Pancreas (tissue), 10 donors: ENCODE measurements around the gene CMTM6. TPM values are rescaled to one million over a fixed set of nuclear protein-coding genes. Genes with fewer than 3 reads are reported as not detected.

Source experiments
- ATAC-seq, 4 donors: fragments of 200-7000 bp; cut with Tn5 transposase; one replicate each; pipeline versions ENCODE4 v1.8.0 to v1.9.1; 2020; ENCODE audit warnings: mild to moderate bottlenecking in 4 of 4, moderate library complexity in 4 of 4
- DNase-seq, 6 donors: peaks; one replicate each; pipeline ENCODE4 v3.0.0-alpha.2; 2020
- FAIRE-seq: peaks from 2 replicates; lab custom pipeline; 2012; peaks lifted over from hg19 to GRCh38; lab: Jason Lieb, UNC
- H3K27ac ChIP-seq, 4 donors: fragments of 200-600 bp; sonication (generic); 1 replicate in 3 of 4; 2 replicates in 1 of 4; pipeline versions ENCODE4 v1.5.0 to v1.8.0; 2020
- H3K27me3 ChIP-seq, 4 donors: fragments of 200-600 bp; one replicate each; pipeline ENCODE4 v1.8.0; 2021
- H3K36me3 ChIP-seq, 3 donors: fragments of 200-600 bp; sonication (generic) in 1 of 3; one replicate each; pipeline versions ENCODE4 v1.5.0 to v1.8.0; 2020 to 2021
- H3K4me1 ChIP-seq, 3 donors: fragments of 200-600 bp; one replicate each; pipeline ENCODE4 v1.8.0; 2021
- H3K4me3 ChIP-seq, 4 donors: fragments of 200-600 bp; sonication (generic) in 2 of 4; one replicate each; pipeline versions ENCODE4 v1.5.0 to v1.8.0; 2020 to 2021
- H3K9me3 ChIP-seq, 4 donors: fragments of 200-600 bp; one replicate each; pipeline ENCODE4 v1.8.0; 2021
- WGBS, 2 donors: extraction: QIAGEN DNeasy Blood & Tissue Kit; methylation state at CpG; one replicate each; pipeline ENCODE4 v1.1.7; 2013; 5-methylcytosine and 5-hydroxymethylcytosine counted together
- intact Hi-C, 3 donors: fragments of 100-400 bp; cut with DNase I; formaldehyde crosslinking; loops; one replicate each; pipeline versions ENCODE4 v1.11.1 to v1.14.2; 2022
- microRNA-seq, 2 donors: library from miRNA; unstranded; fragments of <30 nt; microRNA quantifications; one replicate each; pipeline versions ENCODE4 to v1.1.0, GENCODE V29; 2019 to 2020
- polyA plus RNA-seq, 2 donors: library from polyadenylated mRNA; stranded (reverse); fragments of 200-250 nt; gene quantifications; one replicate each; pipeline ENCODE4 v1.2.3, GENCODE V29; 2013
- total RNA-seq, 6 donors: library from RNA; stranded (reverse); fragmentation: NEBNext Ultra II Directional in 4 of 6; extraction: Animal tissue kit (Norgen Biotek cat#: 25700) in 4 of 6; gene quantifications; one replicate each; pipeline versions ENCODE4 v1.2.1 to v1.2.4, GENCODE V29; 2021 to 2023
- TF ChIP-seq, protein P1 (sequence below), 4 donors: fragments of 200-600 bp; sonication (generic) in 3 of 4; IDR thresholded peaks; one replicate each; pipeline versions ENCODE4 v1.5.0 to v1.8.0; 2021; ENCODE audit warnings: antibody characterized with exemption in 4 of 4
- donor health status: healthy with polysubstance abuse.
- donor health status: DM: no; HTN: no; CAD: no; lungs with moderate emphysema.
- donor health status: DM: no; HTN: no; CAD: no.
- donor health status: control.
- donor health status: control.
- donor health status: Bipolar disorder and iron deficiency.
- donor health status: DM: yes; HTN: yes; CAD: no.
- donor health status: DM: no; HTN: no; CAD: no.
- donor health status: DM: no; HTN: no; CAD: no.
- donor health status: DM: yes; HTN: yes; CAD: no.

The CMTM6 gene
- total and polyA plus RNA-seq, 8 donors: 8.4 to 34.0 (median 13.7) TPM

DNA sequence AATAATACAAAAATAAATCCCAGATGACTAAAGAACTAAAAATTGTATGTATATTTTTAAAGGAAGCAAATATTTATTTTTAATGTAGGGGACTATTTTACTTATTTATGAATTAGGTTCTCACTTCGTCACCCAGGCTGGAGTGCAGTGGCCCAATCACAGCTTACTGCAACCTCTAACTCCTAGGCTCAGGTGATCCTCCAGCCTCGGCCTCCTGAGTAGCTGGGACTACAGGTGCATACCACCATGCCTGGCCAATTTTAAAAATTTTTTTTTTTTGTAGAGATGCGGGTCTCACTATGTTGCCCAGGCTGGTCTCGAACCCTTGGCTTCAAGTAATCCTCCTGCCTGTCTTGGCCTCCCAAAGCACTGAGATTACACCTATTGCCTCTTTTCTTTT lies 68.4 kb downstream of the CMTM6 start:
- 92 to 93% methylated on average over 4 of the region's 4 CpGs for WGBS, 2 donors
- H3K4me1 ChIP-seq: no peaks in the 10 kb centered on the region
- no peaks in the 10 kb centered on the region for H3K27me3 ChIP-seq
- ATAC-seq: no peak
- FAIRE-seq: no peak
- intact Hi-C loops: no loop called here
- DNase-seq: no peak
- H3K27ac ChIP-seq: no peak overlapping the region
- H3K9me3 ChIP-seq: no peaks in the 10 kb centered on the region
- TF ChIP-seq, protein P1, sequence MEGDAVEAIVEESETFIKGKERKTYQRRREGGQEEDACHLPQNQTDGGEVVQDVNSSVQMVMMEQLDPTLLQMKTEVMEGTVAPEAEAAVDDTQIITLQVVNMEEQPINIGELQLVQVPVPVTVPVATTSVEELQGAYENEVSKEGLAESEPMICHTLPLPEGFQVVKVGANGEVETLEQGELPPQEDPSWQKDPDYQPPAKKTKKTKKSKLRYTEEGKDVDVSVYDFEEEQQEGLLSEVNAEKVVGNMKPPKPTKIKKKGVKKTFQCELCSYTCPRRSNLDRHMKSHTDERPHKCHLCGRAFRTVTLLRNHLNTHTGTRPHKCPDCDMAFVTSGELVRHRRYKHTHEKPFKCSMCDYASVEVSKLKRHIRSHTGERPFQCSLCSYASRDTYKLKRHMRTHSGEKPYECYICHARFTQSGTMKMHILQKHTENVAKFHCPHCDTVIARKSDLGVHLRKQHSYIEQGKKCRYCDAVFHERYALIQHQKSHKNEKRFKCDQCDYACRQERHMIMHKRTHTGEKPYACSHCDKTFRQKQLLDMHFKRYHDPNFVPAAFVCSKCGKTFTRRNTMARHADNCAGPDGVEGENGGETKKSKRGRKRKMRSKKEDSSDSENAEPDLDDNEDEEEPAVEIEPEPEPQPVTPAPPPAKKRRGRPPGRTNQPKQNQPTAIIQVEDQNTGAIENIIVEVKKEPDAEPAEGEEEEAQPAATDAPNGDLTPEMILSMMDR (IDR thresholded peaks at IDR 0.05): no peak
- H3K4me3 ChIP-seq: no peak overlapping the region
- H3K36me3 ChIP-seq: no peaks in the 10 kb centered on the region

DNA sequence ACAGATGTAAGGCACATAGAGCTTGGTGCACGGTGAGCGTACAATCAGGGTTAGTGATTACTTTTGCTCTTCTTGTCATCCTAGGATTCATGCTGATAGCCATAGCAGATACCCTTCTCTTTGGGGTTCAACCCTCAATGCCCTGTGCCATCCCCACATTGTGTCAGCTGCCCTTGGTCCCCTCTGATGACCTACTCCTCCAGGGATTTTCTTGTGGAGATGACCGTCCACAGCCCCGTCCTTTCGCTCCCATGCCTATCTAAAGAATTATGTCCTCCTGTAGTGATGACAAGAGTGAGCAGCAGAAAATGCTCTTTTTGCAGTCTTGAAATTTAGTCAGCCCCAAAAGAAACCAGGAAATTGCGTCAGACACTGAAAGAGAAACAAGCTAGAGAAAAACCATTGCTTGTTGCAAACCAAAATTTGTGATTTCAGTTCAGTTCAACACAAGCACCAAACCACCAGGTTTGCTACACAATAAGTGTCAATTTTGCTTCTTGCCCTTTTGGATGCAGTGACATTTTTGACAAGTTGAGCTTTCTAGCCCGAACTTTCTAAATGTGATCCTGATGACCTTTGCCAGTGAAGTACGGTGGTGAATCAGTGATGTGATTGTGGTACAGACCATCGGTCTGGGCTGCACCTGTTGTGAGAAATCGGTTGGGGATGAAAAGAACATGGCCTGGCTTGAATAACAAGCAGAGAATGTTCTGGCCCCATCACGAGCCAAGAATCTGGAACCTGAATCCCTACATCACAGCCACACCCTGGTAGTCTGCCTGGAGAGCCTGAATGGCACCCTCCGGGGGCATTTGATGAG lies 69.7 kb downstream of the CMTM6 start:
- intact Hi-C loops: no loop called here
- Histone ChIP-seq H3K4me1 (peaks cover 0 to 4% (median 0%) of the 10 kb centered on the region in 3 donors), H3K9me3 (no peaks in the 10 kb centered on the region), H3K27me3 (no peaks in the 10 kb centered on the region), H3K4me3 (no peak overlapping the region), H3K36me3 (no peaks in the 10 kb centered on the region), H3K27ac (no peak overlapping the region)
- no peak for DNase-seq
- TF ChIP-seq, protein P1 (IDR thresholded peaks at IDR 0.05): no peak
- ATAC-seq: no peak
- WGBS, 2 donors: 93 to 96% methylated on average over 12 of the region's 12 CpGs
- no peak for FAIRE-seq

DNA sequence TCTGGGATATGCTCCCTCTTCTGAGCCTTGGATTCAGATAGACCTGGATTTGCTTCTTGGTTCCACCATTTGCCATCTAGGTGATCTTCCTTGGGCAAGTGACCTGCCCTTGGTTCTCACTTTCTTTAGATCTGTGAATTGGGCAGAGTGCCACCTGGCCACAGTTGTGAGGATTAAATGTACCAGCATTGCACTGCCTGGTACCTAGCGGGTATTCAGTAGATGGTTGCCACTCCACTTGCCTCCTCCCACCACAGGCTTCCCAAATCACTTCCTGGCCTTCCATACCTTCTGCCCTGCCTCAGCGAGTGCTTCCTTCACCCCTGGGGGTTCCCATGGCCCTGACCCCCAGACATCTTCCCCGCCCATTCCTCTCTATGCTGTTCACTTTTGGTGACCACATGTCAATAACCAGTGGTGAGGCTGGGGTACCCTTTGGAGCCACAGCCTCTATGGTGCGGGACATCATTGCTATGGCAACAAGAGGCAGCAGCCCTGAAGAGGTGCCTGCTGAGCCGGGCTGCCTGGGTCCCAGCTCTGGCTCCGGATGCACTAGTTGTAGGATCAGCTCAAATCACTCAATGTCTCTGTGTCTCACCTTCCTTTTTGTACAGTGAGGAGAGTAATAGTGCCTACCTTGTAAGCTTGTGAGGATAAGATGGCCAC lies 70.5 kb downstream of the CMTM6 start:
- peaks cover 0 to 5% (median 0%) of the 10 kb centered on the region in 3 donors for H3K4me1 ChIP-seq
- no peaks in the 10 kb centered on the region for H3K27me3 ChIP-seq
- ATAC-seq (no peak), DNase-seq (no peak), FAIRE-seq (no peak)
- H3K9me3 ChIP-seq: no peaks in the 10 kb centered on the region
- TF ChIP-seq, protein P1 (IDR thresholded peaks at IDR 0.05): no peak
- H3K4me3 ChIP-seq: no peak overlapping the region
- intact Hi-C loops: no loop called here
- 93 to 96% methylated on average over 6 of the region's 6 CpGs for WGBS, 2 donors
- H3K27ac ChIP-seq: no peak overlapping the region
- no peaks in the 10 kb centered on the region for H3K36me3 ChIP-seq

DNA sequence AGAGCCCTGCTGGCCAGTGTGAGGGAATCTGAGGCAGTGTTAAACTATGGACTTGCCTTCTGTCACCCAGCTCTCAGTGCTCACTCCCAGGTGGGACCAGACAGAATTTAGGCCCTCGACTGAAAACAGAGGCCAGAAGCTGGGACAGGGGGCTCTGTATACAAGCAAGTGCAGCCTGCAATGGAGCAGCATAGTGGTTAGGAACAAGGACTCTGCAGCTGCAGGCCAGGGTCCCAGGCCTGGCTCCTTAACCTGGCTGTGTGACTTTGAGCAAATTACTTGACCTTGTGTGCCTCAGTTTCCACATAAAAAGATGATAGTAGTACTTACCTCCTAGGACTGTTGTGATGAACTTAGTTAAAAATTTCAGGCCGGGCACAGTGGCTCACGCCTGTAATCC lies 71.2 kb downstream of the CMTM6 start:
- Histone ChIP-seq H3K4me1 (peaks cover 0 to 5% (median 0%) of the 10 kb centered on the region in 3 donors), H3K36me3 (no peaks in the 10 kb centered on the region), H3K27me3 (no peaks in the 10 kb centered on the region), H3K9me3 (no peaks in the 10 kb centered on the region), H3K27ac (no peak overlapping the region), H3K4me3 (no peak overlapping the region)
- intact Hi-C loops: no loop called here
- DNase-seq: no peak
- FAIRE-seq: no peak
- no peak for ATAC-seq
- TF ChIP-seq, protein P1 (IDR thresholded peaks at IDR 0.05): no peak
- 90 to 94% methylated on average over 3 of the region's 3 CpGs for WGBS, 2 donors

Small RNA genes within 50 kb of the gene (microRNA-seq; reads per million reads assigned to microRNA genes)
- 0 reads per million in 2 donors for gene MIR548AY

Other genes starting within 250 kb of the CMTM6 start
- 10 to 100 TPM in 3 of 6 donors, 1 to 10 TPM in 3; 6.1 to 21.4 (median 9.8) TPM for gene CMTM7, start 111.0 kb downstream of the CMTM6 start, total RNA-seq
- gene CMTM7, start 111.0 kb downstream of the CMTM6 start, polyA plus RNA-seq: 10 to 100 TPM; 18.9 to 23.8 TPM
- 10 to 100 TPM in 5 of 6 donors, 1 to 10 TPM in 1; 9.9 to 13.8 (median 10.5) TPM for gene DYNC1LI1, start 68.0 kb upstream of the CMTM6 start, total RNA-seq
- gene DYNC1LI1, start 68.0 kb upstream of the CMTM6 start, polyA plus RNA-seq: 10 to 100 TPM in 1 of 2 donors, 1 to 10 TPM in 1; 6.3 to 15.1 TPM
- gene CNOT10, start 182.3 kb upstream of the CMTM6 start, total RNA-seq: 10 to 100 TPM; 12.6 to 23.0 (median 14.4) TPM
- 10 to 100 TPM; 11.1 to 19.7 TPM for gene CNOT10, start 182.3 kb upstream of the CMTM6 start, polyA plus RNA-seq